HepG2 (cell line): ENCODE measurements around the gene GMPPA. TPM values are rescaled to one million over a fixed set of nuclear protein-coding genes. Genes with fewer than 3 reads are reported as not detected.

Experiments
- AGO2 ChIP-seq: fragments of 200-400 bp; formaldehyde crosslinking; optimal IDR thresholded peaks from 2 replicates; pipeline ENCODE3; 2017; ENCODE audit warnings: mild to moderate bottlenecking, low read depth, low read length, moderate library complexity
- DNMT3B ChIP-seq: conservative IDR thresholded peaks from 2 replicates; pipeline ENCODE4 v1.6.1; 2016; ENCODE audit warnings: missing biosample characterization, control low read depth
- FOXK1 ChIP-seq: sonication (generic); formaldehyde crosslinking; IDR thresholded peaks from 2 replicates; pipeline ENCODE4 v1.4.0; 2020; ENCODE audit warnings: low read depth, missing genetic modification reagents, borderline replicate concordance
- HDAC2 ChIP-seq: sonication (generic); formaldehyde crosslinking; IDR thresholded peaks from 2 replicates; pipeline ENCODE4 v1.4.0; 2020; ENCODE audit warnings: missing genetic modification reagents
- HMG20A ChIP-seq: IDR thresholded peaks from 2 replicates; pipeline ENCODE4 v1.6.1; 2016; ENCODE audit warnings: borderline replicate concordance
- HNRNPL ChIP-seq: fragments of 200-400 bp; formaldehyde crosslinking; IDR thresholded peaks from 2 replicates; pipeline ENCODE4 v1.6.1; 2017; ENCODE audit warnings: mild to moderate bottlenecking, low read depth, low read length
- KLF12 ChIP-seq: sonication (generic); formaldehyde crosslinking; IDR thresholded peaks from 2 replicates; pipeline ENCODE4 v1.4.0; 2020; ENCODE audit warnings: missing genetic modification reagents, borderline replicate concordance
- NKX3-1 ChIP-seq: sonication (generic); formaldehyde crosslinking; IDR thresholded peaks from 2 replicates; pipeline ENCODE4 v1.5.0; 2020; ENCODE audit warnings: missing genetic modification reagents
- RFXANK ChIP-seq: IDR thresholded peaks from 2 replicates; pipeline ENCODE4 v1.6.1; 2016
- TFAP4 ChIP-seq: sonication (generic); IDR thresholded peaks from 2 replicates; pipeline ENCODE4 v1.6.1; 2016; ENCODE audit warnings: low read depth, borderline replicate concordance
- ZFP37 ChIP-seq: sonication (generic); formaldehyde crosslinking; IDR thresholded peaks from 2 replicates; pipeline ENCODE4 v1.4.0; 2020; ENCODE audit warnings: missing genetic modification reagents, borderline replicate concordance
- ZNF138 ChIP-seq: sonication (generic); formaldehyde crosslinking; IDR thresholded peaks from 2 replicates; pipeline ENCODE4 v1.5.0; 2020; ENCODE audit warnings: mild to moderate bottlenecking, low read depth, missing genetic modification reagents
- ZNF350 ChIP-seq: sonication (generic); formaldehyde crosslinking; IDR thresholded peaks from 2 replicates; pipeline ENCODE4 v1.4.0; 2020; ENCODE audit warnings: mild to moderate bottlenecking, low read depth, missing genetic modification reagents, borderline replicate concordance
- ZNF558 ChIP-seq: sonication (generic); formaldehyde crosslinking; IDR thresholded peaks from 2 replicates; pipeline ENCODE4 v1.9.0; 2022; ENCODE audit warnings: mild to moderate bottlenecking, missing genetic modification reagents, borderline replicate concordance
- ZNF710 ChIP-seq: sonication (generic); formaldehyde crosslinking; IDR thresholded peaks from 2 replicates; pipeline ENCODE4 v1.5.0; 2020; ENCODE audit warnings: mild to moderate bottlenecking, missing genetic modification reagents, borderline replicate concordance
- ZNF891 ChIP-seq: sonication (generic); formaldehyde crosslinking; IDR thresholded peaks from 2 replicates; pipeline ENCODE4 v1.5.0; 2020; ENCODE audit warnings: mild to moderate bottlenecking, missing genetic modification reagents
- ZSCAN22 ChIP-seq: sonication (generic); formaldehyde crosslinking; IDR thresholded peaks from 2 replicates; pipeline ENCODE4 v1.4.0; 2020; ENCODE audit warnings: mild to moderate bottlenecking, missing genetic modification reagents
- ZUFSP ChIP-seq: sonication (generic); formaldehyde crosslinking; IDR thresholded peaks from 2 replicates; pipeline ENCODE4 v1.9.0; 2021; ENCODE audit warnings: missing genetic modification reagents, mild to moderate bottlenecking, borderline replicate concordance
- polyA plus RNA-seq, 8 experiments: library from polyadenylated mRNA; depleted of rRNA in 3 of 8; stranded (reverse) in 7 of 8; unstranded in 1 of 8; fragments of >200 nt; fragmentation: Illumina TruSeq in 4 of 8; extraction: Trizol in 4 of 8; gene quantifications; 2 replicates each; pipeline versions ENCODE4 v1.2.1 to v1.2.3, GENCODE V29; 2011 to 2016; ENCODE audit warnings: low read depth in 4 of 8, missing spikeins in 1 of 8, mixed read lengths in 1 of 8; ENCODE audit not compliant: insufficient read depth in 1 of 8
- total RNA-seq, 5 experiments: library from RNA; depleted of rRNA; stranded (reverse); fragments of >200 nt; fragmentation: Illumina TruSeq; extraction: Trizol; gene quantifications; 2 replicates each; pipeline ENCODE4 v1.2.3, GENCODE V29; 2016; ENCODE audit warnings: low read depth in 1 of 5
- TF ChIP-seq, protein P1 (sequence below): sonication (generic); formaldehyde crosslinking; IDR thresholded peaks from 2 replicates; pipeline ENCODE4 v1.8.0; 2022; ENCODE audit warnings: mild to moderate bottlenecking, missing genetic modification reagents; ENCODE audit not compliant: insufficient replicate concordance
- TF ChIP-seq, protein P2 (sequence below): sonication (generic); formaldehyde crosslinking; IDR thresholded peaks from 2 replicates; pipeline ENCODE4 v1.4.0; 2020; ENCODE audit warnings: mild to moderate bottlenecking, missing genetic modification reagents
- TF ChIP-seq, protein P3 (sequence below): sonication (generic); formaldehyde crosslinking; IDR thresholded peaks from 2 replicates; pipeline ENCODE4 v1.5.0; 2020; ENCODE audit warnings: missing genetic modification reagents

GMPPA gene
- total and polyA plus RNA-seq, 2 of the 13 experiments (the other 11 are each of a cell fraction or from before 2014, with no cell fraction given), result 81.1 to 106 TPM

- TF ChIP-seq ZNF350 (peak; percentile 86), ZNF891 (CRISPR knock-in tag) (peak; percentile 80; the same call in 1 of the 2 replicates), ZNF710 (CRISPR knock-in tag) (peak; percentile 64; the same call in 1 of the 2 replicates), TFAP4 (peak; percentile 55; the same call in 1 of the 2 replicates), ZNF138 (CRISPR knock-in tag) (peak; percentile 74; the same call in 1 of the 2 replicates), ZUFSP (CRISPR knock-in tag) (no peak), ZNF558 (CRISPR knock-in tag) (no peak), AGO2 (peak; percentile 77), ZFP37 (CRISPR knock-in tag) (0 out of 2 replicates have a peak, but pooled peaks have one; percentile 86), HNRNPL (0 out of 2 replicates have a peak, but pooled peaks have one; percentile 43), FOXK1 (CRISPR knock-in tag) (no peak; the same call in 1 of the 2 replicates), HMG20A (CRISPR knock-in tag) (no peak), NKX3-1 (CRISPR knock-in tag) (peak; percentile 33; the same call in 1 of the 2 replicates), HDAC2 (CRISPR knock-in tag) (peak; percentile 8; the same call in 1 of the 2 replicates), KLF12 (CRISPR knock-in tag) (0 out of 2 replicates have a peak, but pooled peaks have one; percentile 56), ZSCAN22 (CRISPR knock-in tag) (no peak), DNMT3B (CRISPR knock-in tag) (no peak; the same call in 1 of the 2 replicates), RFXANK (CRISPR knock-in tag) (0 out of 2 replicates have a peak, but pooled peaks have one; percentile 56)
- TF ChIP-seq, protein P1, sequence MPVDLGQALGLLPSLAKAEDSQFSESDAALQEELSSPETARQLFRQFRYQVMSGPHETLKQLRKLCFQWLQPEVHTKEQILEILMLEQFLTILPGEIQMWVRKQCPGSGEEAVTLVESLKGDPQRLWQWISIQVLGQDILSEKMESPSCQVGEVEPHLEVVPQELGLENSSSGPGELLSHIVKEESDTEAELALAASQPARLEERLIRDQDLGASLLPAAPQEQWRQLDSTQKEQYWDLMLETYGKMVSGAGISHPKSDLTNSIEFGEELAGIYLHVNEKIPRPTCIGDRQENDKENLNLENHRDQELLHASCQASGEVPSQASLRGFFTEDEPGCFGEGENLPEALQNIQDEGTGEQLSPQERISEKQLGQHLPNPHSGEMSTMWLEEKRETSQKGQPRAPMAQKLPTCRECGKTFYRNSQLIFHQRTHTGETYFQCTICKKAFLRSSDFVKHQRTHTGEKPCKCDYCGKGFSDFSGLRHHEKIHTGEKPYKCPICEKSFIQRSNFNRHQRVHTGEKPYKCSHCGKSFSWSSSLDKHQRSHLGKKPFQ (CRISPR knock-in tag), result peak; percentile 38
- TF ChIP-seq, protein P2, sequence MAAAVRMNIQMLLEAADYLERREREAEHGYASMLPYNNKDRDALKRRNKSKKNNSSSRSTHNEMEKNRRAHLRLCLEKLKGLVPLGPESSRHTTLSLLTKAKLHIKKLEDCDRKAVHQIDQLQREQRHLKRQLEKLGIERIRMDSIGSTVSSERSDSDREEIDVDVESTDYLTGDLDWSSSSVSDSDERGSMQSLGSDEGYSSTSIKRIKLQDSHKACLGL (CRISPR knock-in tag), result no peak; the same call in none of the 2 replicates
- TF ChIP-seq, protein P3, sequence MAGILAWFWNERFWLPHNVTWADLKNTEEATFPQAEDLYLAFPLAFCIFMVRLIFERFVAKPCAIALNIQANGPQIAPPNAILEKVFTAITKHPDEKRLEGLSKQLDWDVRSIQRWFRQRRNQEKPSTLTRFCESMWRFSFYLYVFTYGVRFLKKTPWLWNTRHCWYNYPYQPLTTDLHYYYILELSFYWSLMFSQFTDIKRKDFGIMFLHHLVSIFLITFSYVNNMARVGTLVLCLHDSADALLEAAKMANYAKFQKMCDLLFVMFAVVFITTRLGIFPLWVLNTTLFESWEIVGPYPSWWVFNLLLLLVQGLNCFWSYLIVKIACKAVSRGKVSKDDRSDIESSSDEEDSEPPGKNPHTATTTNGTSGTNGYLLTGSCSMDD (CRISPR knock-in tag), result no peak
These were observed at the start of gene GMPPA (continued) for GRCh38 chr2:219498280-219499057.
